Measurements from ENCODE around the gene MBP.

DNA sequence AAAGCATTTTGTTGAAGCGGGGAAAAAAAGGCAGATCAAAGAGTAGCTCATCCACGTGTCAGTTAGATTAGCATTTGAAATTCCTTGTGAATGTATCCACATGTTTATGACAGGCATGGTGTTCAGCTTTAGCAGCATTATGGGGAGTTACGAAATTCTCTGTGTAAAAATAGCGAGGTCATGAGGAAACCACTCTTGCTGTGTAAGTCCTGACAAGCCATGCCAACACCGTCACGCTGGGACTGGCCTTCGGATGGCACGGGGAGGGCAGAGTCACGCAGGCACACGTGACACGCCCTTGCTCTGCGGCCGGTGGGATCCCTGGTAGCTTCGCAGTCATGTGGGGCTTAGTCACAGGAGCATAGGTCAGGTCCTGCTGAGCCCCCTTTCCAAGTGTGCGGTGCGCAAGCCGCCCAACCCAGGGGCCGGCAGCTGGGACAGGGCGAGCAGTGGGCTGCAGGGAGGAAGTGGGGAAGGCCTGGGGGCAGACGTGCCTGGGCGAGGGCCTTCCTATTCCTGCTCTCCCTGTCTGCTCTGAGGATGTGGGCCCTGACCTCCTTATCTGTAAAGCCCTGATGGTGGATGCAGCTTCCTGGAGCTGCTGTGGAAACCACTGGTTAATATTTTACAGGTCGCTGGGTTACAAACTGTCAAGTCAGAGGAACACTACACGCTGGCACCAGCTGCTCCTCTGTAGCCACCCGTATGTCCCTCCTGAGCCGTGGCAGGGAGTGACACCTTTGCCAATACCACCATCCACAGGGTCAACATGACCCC is 18.0 kb downstream of the MBP start:
- TF ChIP-seq CTCF (IDR thresholded peaks at IDR 0.05) (no peak), POLR2A (IDR thresholded peaks at IDR 0.05) (no peak)

Data from thyroid gland (tissue), 4 donors.